Urinary bladder (tissue), 4 donors: Measurements from ENCODE around the gene KCNA1. TPM values are rescaled to one million over a fixed set of nuclear protein-coding genes. Genes with fewer than 3 reads are reported as not detected.
"Not testable (repeated sequence)": the region's sequence is repeated elsewhere in the genome, so short reads cannot be mapped to it uniquely, and the experiment has no call there.

Experiments used
- DNase-seq: peaks from one replicate; pipeline ENCODE4 v3.0.0-alpha.2; 2015; ENCODE audit errors: extremely low spot score
- H3K27ac ChIP-seq: one replicate; pipeline ENCODE4 v1.5.1; 2013; ENCODE audit warnings: low read depth, mild to moderate bottlenecking, moderate library complexity
- H3K36me3 ChIP-seq: one replicate; pipeline ENCODE4 v1.6.1; 2013; ENCODE audit warnings: mild to moderate bottlenecking, moderate library complexity; ENCODE audit not compliant: insufficient read depth
- H3K4me1 ChIP-seq: one replicate; pipeline ENCODE4 v1.6.1; 2013; ENCODE audit warnings: mild to moderate bottlenecking, moderate library complexity; ENCODE audit not compliant: insufficient read depth
- H3K4me3 ChIP-seq: one replicate; pipeline ENCODE4 v1.5.1; 2013; ENCODE audit warnings: low read depth, low read length
- WGBS: extraction: QIAGEN DNeasy Blood & Tissue Kit; methylation state at CpG from one replicate; pipeline ENCODE4 v1.1.7; 2013; 5-methylcytosine and 5-hydroxymethylcytosine counted together
- polyA plus RNA-seq: library from polyadenylated mRNA; stranded (reverse); fragments of 200-250 nt; gene quantifications from one replicate; pipeline ENCODE4 v1.2.3, GENCODE V29; 2013
- total RNA-seq: library from RNA; depleted of rRNA; stranded (reverse); fragments of >200 nt; gene quantifications from one replicate; pipeline ENCODE4 v1.2.3, GENCODE V29; 2014
- donor health status: healthy with polysubstance abuse.
- donor health status: healthy.

KCNA1 gene
- 5.9 TPM for total RNA-seq
- polyA plus RNA-seq: 0.10 TPM

- peak within 1 kb of the TSS; percentile 44 for H3K4me3 ChIP-seq
- no peaks in the 10 kb centered on the region for H3K36me3 ChIP-seq
- no peak within 1 kb of the TSS for H3K27ac ChIP-seq
- under 1% methylated on average over 67 of the region's 67 CpGs for WGBS
- H3K4me1 ChIP-seq: no peaks in the 10 kb centered on the region
- no peak for DNase-seq
These were observed at the start of gene KCNA1 for GRCh38 chr12:4909734-4910501. Gene KCNA1 (plus strand): TSS chr12:4909905. CDS start chr12:4911379, 1,474 bp downstream.

- 89% methylated on average over 6 of the region's 6 CpGs for WGBS
- no peak for DNase-seq
- H3K4me3 ChIP-seq: no peak overlapping the region
- H3K36me3 ChIP-seq: no peaks in the 10 kb centered on the region
- H3K27ac ChIP-seq: no peak overlapping the region
- no peaks in the 10 kb centered on the region for H3K4me1 ChIP-seq
These were observed 49.0 kb upstream of the KCNA1 start for GRCh38 chr12:4860741-4861140.

GRCh38 chr12:4862809-4863208 lies 46.9 kb upstream of the KCNA1 start:
- 91% methylated on average over 2 of the region's 2 CpGs for WGBS
- no peaks in the 10 kb centered on the region for H3K4me1 ChIP-seq
- DNase-seq: no peak
- no peaks in the 10 kb centered on the region for H3K36me3 ChIP-seq
- H3K4me3 ChIP-seq: no peak overlapping the region
- H3K27ac ChIP-seq: no peak overlapping the region

- Histone ChIP-seq H3K36me3 (no peaks in the 10 kb centered on the region), H3K4me3 (no peak overlapping the region), H3K27ac (no peak overlapping the region), H3K4me1 (no peaks in the 10 kb centered on the region)
- DNase-seq: no peak
- WGBS: 86% methylated on average over 9 of the region's 9 CpGs
These were observed 45.1 kb upstream of the KCNA1 start for GRCh38 chr12:4864575-4864974.

- Histone ChIP-seq H3K27ac (no peak overlapping the region), H3K36me3 (no peaks in the 10 kb centered on the region), H3K4me3 (no peak overlapping the region), H3K4me1 (no peaks in the 10 kb centered on the region)
- WGBS: 75% methylated on average over 5 of the region's 5 CpGs
- DNase-seq: no peak
These were observed 44.5 kb upstream of the KCNA1 start for GRCh38 chr12:4865246-4865645.

GRCh38 chr12:4866299-4866698 lies 43.4 kb upstream of the KCNA1 start:
- H3K36me3 ChIP-seq: no peaks in the 10 kb centered on the region
- H3K27ac ChIP-seq: no peak overlapping the region
- H3K4me1 ChIP-seq: no peaks in the 10 kb centered on the region
- no peak overlapping the region for H3K4me3 ChIP-seq
- 14% methylated on average over 9 of the region's 9 CpGs for WGBS
- DNase-seq: no peak

- H3K4me1 ChIP-seq: no peaks in the 10 kb centered on the region
- no peak overlapping the region for H3K27ac ChIP-seq
- H3K36me3 ChIP-seq: no peaks in the 10 kb centered on the region
- H3K4me3 ChIP-seq: no peak overlapping the region
- DNase-seq: no peak
- WGBS: 90% methylated on average over 5 of the region's 5 CpGs
These were observed 42.3 kb upstream of the KCNA1 start for GRCh38 chr12:4867384-4867783.

- no peaks in the 10 kb centered on the region for H3K4me1 ChIP-seq
- no peaks in the 10 kb centered on the region for H3K36me3 ChIP-seq
- DNase-seq: no peak
- H3K4me3 ChIP-seq: no peak overlapping the region
- H3K27ac ChIP-seq: no peak overlapping the region
- WGBS: 93% methylated on average over 3 of the region's 3 CpGs
These were observed 39.3 kb upstream of the KCNA1 start for GRCh38 chr12:4870423-4870822.

GRCh38 chr12:4871514-4871913 lies 38.2 kb upstream of the KCNA1 start:
- H3K4me3 ChIP-seq: no peak overlapping the region
- no peak for DNase-seq
- no peak overlapping the region for H3K27ac ChIP-seq
- 86% methylated on average over 9 of the region's 9 CpGs for WGBS
- no peaks in the 10 kb centered on the region for H3K4me1 ChIP-seq
- no peaks in the 10 kb centered on the region for H3K36me3 ChIP-seq

GRCh38 chr12:4873947-4874346 lies 35.8 kb upstream of the KCNA1 start:
- Histone ChIP-seq H3K4me3 (no peak overlapping the region), H3K4me1 (no peaks in the 10 kb centered on the region), H3K27ac (no peak overlapping the region), H3K36me3 (no peaks in the 10 kb centered on the region)
- WGBS: 71% methylated on average over 1 of the region's 1 CpG
- DNase-seq: no peak

GRCh38 chr12:4874671-4875070 lies 35.0 kb upstream of the KCNA1 start:
- WGBS: 57% methylated on average over 2 of the region's 2 CpGs
- DNase-seq: no peak

GRCh38 chr12:4879481-4879880 lies 30.2 kb upstream of the KCNA1 start:
- H3K36me3 ChIP-seq, DNase-seq, H3K4me3 ChIP-seq, H3K4me1 ChIP-seq, H3K27ac ChIP-seq: not testable (repeated sequence)
- WGBS: 95% methylated on average over 2 of the region's 2 CpGs

More at GRCh38 chr12:4874671-4875070, 35.0 kb upstream of the KCNA1 start:
- Histone ChIP-seq H3K36me3 (no peaks in the 10 kb centered on the region), H3K27ac (no peak overlapping the region), H3K4me3 (no peak overlapping the region), H3K4me1 (no peaks in the 10 kb centered on the region)

- Histone ChIP-seq H3K4me1 (no peaks in the 10 kb centered on the region), H3K36me3 (no peaks in the 10 kb centered on the region), H3K4me3 (no peak overlapping the region), H3K27ac (no peak overlapping the region)
- DNase-seq: no peak
- 77% methylated on average over 20 of the region's 20 CpGs for WGBS
These were observed 28.2 kb upstream of the KCNA1 start for GRCh38 chr12:4881266-4882064.

- WGBS: 41% methylated on average over 5 of the region's 5 CpGs
- Histone ChIP-seq H3K36me3 (no peaks in the 10 kb centered on the region), H3K4me1 (no peaks in the 10 kb centered on the region), H3K27ac (no peak overlapping the region), H3K4me3 (no peak overlapping the region)
- no peak for DNase-seq
These were observed 17.8 kb upstream of the KCNA1 start for GRCh38 chr12:4891866-4892265.
